GM19463 (cell line): Measurements from ENCODE around the gene CLEC16A.

Experiments used
- ATAC-seq: cut with Tn5 transposase; IDR thresholded peaks from one replicate; pipeline ENCODE4 v1.9.1; 2021; ENCODE audit warnings: mild to moderate bottlenecking, moderate library complexity; ENCODE audit not compliant: unreplicated experiment

The CLEC16A gene

DNA sequence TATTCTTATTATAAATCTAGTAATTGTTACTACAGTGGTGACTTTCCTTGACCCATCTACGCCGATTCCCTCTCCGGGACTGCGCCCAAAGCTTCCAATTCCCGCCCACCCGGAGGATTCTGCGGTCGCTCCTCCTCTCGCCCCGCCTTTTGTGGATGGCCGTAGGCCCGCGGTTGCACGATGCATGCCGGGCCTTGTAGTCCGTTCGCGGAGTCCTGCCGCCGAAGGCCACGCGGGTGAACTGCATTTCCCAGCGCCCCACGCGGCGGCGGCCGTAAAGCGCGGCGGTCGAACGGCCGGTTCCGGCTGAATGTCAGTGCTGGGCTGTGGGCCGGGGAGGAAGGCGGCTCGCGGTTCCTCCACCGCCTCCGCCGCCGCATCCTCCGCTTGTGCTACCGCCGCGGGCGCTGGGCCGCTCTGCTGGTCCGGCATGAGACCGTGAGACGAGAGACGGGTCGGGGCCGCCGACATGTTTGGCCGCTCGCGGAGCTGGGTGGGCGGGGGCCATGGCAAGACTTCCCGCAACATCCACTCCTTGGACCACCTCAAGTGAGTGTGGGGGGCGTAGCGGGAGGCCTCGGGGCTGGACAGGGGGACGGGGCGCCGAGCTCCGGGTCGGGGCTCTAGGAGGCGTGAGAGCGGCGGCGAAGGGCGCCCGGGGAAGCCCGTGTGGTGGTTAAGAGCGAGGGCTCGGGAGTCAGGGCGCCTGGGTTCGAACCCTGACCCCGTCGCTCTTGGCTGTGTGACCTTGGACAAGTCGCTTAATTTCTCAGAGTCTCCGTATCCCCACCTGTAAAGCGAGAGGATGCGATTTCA lies at the start of gene CLEC16A:
Gene CLEC16A (plus strand): TSS at position 316 of the 816 bp plus-strand sequence. CDS start 154 bp downstream, at position 470.
- peak; percentile 60 for ATAC-seq

DNA sequence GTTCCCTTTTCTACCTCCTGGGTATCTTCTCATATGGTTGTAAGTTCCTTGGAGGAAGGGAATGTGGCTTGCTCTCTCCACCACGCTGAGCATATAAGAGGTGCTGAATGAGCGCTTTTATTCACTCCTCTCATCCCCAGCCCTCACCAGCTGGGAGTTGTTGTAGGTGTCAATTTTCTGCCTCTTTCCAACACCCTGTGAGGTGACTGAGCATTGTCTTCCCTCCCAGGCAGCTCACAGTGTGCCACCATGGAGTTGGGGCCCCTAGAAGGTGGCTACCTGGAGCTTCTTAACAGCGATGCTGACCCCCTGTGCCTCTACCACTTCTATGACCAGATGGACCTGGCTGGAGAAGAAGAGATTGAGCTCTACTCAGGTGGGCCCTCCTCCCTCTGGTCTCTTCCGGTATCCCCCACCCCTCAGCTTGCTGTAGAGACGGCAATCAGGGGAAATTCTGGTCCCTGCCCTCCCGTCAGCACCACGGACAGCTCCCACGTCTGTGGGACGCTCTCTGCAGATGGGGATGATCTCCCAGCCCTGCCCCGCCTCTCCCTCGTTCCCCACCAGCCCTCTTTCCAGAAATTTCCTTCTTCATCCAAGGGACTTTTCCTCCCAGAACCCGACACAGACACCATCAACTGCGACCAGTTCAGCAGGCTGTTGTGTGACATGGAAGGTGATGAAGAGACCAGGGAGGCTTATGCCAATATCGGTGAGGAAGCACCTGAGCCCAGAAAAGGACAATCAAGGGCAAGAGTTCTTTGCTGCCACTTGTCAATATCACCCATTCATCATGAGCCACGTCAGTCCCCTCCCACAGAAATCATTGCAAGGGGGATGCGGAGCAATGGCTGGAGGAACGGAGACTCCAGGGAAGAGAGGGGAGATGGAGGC lies 49.1 kb upstream of the CLEC16A start:
- ATAC-seq, result no peak

DNA sequence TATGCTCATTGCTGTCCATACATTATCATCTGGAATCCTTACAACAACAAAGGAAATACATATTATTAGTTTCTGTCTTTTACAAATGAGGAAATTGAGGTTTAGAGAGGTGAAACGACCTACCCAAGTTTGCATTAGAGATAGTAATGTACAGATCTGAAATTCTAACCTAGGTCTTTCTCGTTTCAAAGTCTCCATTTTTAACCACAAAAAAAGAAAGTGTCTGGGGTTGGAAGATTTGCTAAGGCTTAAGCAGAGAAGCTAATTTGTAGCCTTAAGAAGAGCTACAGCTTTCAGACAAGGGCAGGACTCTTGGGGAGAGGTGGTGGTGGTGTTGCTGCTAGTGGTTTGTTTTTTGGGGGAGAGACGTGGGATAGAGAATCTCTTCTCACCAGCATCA lies 48.2 kb upstream of the CLEC16A start:
- ATAC-seq, result no peak

DNA sequence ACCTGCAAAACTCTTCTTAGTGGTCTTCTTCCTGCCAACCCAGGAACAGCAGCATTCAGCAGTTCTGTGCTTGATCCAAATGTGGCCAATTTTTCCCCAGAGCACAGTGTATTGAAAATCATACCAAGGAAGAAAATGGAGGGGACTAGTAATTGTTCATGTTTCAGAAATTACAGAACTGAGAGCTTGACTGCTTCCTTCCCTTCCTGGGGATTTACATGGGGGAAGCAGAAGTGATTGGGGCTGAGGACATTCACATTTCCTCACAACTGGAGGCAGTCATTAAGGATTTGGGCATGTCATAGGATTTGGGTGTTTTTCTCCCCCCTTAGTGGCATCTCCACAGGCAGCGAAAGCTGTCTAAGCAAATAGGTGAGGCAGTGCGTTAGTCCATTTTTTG lies 47.6 kb upstream of the CLEC16A start:
- ATAC-seq, result no peak

- ATAC-seq, result peak; percentile 81
These were observed 47.2 kb upstream of the CLEC16A start for GRCh38 chr16:10897134-10897533.

- ATAC-seq, result no peak
These were observed 41.4 kb upstream of the CLEC16A start for GRCh38 chr16:10902999-10903398.

DNA sequence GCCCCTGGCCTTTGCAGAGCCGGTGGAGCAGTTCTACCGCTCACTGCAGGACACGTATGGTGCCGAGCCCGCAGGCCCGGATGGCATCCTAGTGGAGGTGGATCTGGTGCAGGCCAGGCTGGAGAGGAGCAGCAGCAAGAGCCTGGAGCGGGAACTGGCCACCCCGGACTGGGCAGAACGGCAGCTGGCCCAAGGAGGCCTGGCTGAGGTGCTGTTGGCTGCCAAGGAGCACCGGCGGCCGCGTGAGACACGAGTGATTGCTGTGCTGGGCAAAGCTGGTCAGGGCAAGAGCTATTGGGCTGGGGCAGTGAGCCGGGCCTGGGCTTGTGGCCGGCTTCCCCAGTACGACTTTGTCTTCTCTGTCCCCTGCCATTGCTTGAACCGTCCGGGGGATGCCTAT lies 37.9 kb upstream of the CLEC16A start:
- no peak for ATAC-seq

DNA sequence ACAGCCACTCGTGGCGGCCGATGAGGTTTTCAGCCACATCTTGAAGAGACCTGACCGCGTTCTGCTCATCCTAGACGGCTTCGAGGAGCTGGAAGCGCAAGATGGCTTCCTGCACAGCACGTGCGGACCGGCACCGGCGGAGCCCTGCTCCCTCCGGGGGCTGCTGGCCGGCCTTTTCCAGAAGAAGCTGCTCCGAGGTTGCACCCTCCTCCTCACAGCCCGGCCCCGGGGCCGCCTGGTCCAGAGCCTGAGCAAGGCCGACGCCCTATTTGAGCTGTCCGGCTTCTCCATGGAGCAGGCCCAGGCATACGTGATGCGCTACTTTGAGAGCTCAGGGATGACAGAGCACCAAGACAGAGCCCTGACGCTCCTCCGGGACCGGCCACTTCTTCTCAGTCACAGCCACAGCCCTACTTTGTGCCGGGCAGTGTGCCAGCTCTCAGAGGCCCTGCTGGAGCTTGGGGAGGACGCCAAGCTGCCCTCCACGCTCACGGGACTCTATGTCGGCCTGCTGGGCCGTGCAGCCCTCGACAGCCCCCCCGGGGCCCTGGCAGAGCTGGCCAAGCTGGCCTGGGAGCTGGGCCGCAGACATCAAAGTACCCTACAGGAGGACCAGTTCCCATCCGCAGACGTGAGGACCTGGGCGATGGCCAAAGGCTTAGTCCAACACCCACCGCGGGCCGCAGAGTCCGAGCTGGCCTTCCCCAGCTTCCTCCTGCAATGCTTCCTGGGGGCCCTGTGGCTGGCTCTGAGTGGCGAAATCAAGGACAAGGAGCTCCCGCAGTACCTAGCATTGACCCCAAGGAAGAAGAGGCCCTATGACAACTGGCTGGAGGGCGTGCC lies 37.2 kb upstream of the CLEC16A start:
- no peak for ATAC-seq

DNA sequence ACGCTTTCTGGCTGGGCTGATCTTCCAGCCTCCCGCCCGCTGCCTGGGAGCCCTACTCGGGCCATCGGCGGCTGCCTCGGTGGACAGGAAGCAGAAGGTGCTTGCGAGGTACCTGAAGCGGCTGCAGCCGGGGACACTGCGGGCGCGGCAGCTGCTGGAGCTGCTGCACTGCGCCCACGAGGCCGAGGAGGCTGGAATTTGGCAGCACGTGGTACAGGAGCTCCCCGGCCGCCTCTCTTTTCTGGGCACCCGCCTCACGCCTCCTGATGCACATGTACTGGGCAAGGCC lies 36.7 kb upstream of the CLEC16A start:
- no peak for ATAC-seq

GRCh38 chr16:10911267-10911666 lies 33.1 kb upstream of the CLEC16A start:
- no peak for ATAC-seq

DNA sequence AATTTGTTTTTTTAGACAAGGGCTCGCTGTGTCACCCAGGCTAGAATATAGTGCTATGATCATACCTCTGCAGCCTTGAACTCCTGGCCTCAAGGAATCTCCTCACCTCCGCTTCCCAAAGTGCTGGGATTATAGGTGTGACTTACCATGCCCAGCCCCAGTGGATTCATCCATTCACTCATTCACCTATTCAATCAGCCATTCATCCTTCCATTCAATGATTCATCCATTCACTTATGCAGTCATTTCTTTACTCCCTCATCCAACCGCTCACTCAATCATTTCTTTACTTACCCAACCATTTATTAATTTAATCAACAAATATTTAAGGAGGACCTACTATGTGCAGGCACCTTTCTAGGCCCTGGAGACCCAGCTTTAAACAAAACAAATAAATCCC lies 27.8 kb upstream of the CLEC16A start:
- ATAC-seq, result no peak

- no peak for ATAC-seq
These were observed 25.9 kb upstream of the CLEC16A start for GRCh38 chr16:10918294-10919002.

DNA sequence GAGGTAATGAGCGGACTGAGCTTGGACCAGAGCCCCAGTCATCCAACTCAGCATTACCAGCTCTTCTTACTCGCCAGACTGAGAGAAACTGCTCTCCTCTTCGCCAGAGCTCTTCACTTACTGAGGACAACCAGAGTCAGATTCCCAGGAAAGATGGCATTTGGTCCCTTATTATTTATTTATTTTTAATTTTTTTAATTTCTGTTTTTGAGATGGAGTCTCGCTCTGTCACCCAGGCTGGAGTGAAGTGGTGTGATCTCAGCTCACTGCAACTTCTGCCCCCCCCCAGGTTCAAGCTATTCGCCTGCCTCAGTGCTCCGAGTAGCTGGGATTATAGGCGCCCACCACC lies 25.4 kb upstream of the CLEC16A start:
- no peak for ATAC-seq

DNA sequence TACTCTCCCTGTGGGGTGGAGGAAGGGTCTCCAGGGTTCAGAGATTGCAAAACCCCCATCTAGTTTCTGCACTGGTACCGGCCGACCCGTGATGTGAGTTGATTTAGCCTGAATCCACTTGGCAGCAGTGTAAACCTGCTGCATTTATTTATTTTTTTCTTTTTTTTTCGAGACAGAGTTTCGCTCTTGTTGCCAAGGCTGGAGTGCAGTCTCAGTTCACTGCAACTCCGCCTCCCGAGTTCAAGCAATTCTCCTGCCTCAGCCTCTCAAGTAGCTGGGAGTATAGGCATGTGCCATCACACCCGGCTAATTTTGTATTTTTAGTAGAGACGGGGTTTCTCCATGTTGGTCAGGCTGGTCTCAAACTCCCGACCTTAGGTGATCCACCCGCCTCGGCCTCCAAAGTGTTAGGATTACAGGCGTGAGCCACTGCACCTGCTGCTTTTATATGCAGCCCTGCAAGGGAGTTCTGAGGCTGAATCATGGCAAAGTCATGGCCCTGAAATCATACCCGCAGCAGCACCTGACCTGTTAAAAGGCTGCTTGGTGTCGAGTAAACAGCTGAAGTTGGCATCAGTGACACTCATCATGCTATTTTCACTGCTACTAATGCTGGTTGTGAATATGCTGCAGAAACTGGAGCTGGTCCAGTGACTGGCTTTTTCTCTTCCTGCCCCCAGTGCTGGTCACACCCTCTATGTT lies 23.5 kb upstream of the CLEC16A start:
- ATAC-seq, result no peak

GRCh38 chr16:10921536-10922327 lies 22.6 kb upstream of the CLEC16A start:
- no peak for ATAC-seq

- ATAC-seq, result no peak
These were observed 21.8 kb upstream of the CLEC16A start for GRCh38 chr16:10922328-10923145.

DNA sequence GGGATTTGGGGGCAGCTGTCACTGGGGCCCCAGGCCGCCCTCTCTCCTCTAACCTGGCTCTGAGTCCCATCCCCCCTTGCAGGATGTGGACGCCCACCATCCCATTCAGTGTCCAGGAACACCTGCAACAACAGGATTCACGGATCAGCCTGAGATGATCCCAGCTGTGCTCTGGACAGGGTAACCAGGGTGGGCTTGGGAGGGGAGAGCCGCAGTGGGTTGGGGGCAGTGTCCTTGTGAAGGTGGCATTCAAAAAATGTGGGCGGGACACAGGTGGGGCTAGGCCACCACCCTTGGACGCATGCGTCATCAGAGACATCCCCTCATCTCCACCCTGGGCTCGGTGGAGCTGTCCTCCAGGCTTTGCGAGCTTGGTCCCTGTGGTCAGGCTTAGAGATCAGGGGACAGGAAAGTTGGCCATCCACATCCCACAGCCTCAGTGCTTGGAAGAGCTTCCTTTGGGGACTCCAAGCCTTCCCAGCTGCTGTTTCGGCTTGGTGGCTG lies 21.2 kb upstream of the CLEC16A start:
- no peak for ATAC-seq

DNA sequence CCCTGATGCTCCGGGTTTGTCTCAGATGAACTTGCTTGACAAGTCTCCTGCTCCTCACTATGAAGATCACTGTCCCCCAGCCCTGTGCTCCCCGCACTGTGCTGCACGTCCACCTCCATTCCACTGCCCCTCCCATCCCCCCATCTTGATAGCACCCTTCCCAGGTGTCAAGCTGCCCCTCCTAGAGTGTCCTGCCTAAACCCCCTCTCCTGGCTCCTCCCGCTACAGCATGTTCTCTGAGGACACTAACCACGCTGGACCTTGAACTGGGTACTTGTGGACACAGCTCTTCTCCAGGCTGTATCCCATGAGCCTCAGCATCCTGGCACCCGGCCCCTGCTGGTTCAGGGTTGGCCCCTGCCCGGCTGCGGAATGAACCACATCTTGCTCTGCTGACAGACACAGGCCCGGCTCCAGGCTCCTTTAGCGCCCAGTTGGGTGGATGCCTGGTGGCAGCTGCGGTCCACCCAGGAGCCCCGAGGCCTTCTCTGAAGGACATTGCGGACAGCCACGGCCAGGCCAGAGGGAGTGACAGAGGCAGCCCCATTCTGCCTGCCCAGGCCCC lies 20.6 kb upstream of the CLEC16A start:
- no peak for ATAC-seq
